HEK293T (cell line): ENCODE data around the gene RIMS1.

Source experiments
- BHLHE40 ChIP-seq: fragments of 450-650 bp; IDR thresholded peaks from 2 replicates; pipeline ENCODE4 v1.6.1; 2016; ENCODE audit warnings: mild to moderate bottlenecking, moderate library complexity, borderline replicate concordance
- FOXA1 ChIP-seq: fragments of 450-650 bp; IDR thresholded peaks from 2 replicates; pipeline ENCODE4 v1.6.1; 2016; ENCODE audit warnings: mild to moderate bottlenecking
- NFRKB ChIP-seq: fragments of 450-650 bp; IDR thresholded peaks from 2 replicates; pipeline ENCODE4 v1.6.1; 2016; ENCODE audit warnings: mild to moderate bottlenecking, moderate library complexity
- SUZ12 ChIP-seq: fragments of 450-650 bp; IDR thresholded peaks from 2 replicates; pipeline ENCODE4 v1.6.1; 2016; ENCODE audit warnings: mild to moderate bottlenecking
- ZNF384 ChIP-seq: fragments of 450-650 bp; IDR thresholded peaks from 2 replicates; pipeline ENCODE4 v1.6.1; 2016

GRCh38 chr6:72037006-72037405 lies 150.7 kb downstream of the RIMS1 start:
- TF ChIP-seq BHLHE40: no peak
- no peak for TF ChIP-seq FOXA1
- no peak for TF ChIP-seq NFRKB
- no peak for TF ChIP-seq SUZ12
- no peak for TF ChIP-seq ZNF384
